WI38 (cell line): Measurements from ENCODE around the gene EN2.

ENCODE experiments used
- H3K4me3 ChIP-seq: 2 replicates; pipeline ENCODE4 v1.5.1; 2011; ENCODE audit warnings: low read depth, mild to moderate bottlenecking, control low read depth, low read length
- CTCF ChIP-seq: IDR thresholded peaks from 2 replicates; pipeline ENCODE4 v1.5.1; 2012; ENCODE audit warnings: low read depth, mild to moderate bottlenecking, control low read depth, low read length

EN2 gene

GRCh38 chr7:155456738-155457543 lies 988 bp upstream of the EN2 start:
- no peak for TF ChIP-seq CTCF
- peak overlapping the region; percentile 35 for H3K4me3 ChIP-seq

- TF ChIP-seq CTCF = no peak
- no peak overlapping the region; the same call in 1 of the 2 replicates for H3K4me3 ChIP-seq
Measured at GRCh38 chr7:155457544-155458110, 302 bp upstream of the EN2 start.

GRCh38 chr7:155458878-155459699 lies 1.2 kb downstream of the EN2 start:
- no peak for TF ChIP-seq CTCF
- H3K4me3 ChIP-seq = no peak overlapping the region

- H3K4me3 ChIP-seq = no peak overlapping the region
- no peak for TF ChIP-seq CTCF
Measured at GRCh38 chr7:155459700-155460461, 2.0 kb downstream of the EN2 start.

- no peak for TF ChIP-seq CTCF
Measured at GRCh38 chr7:155460926-155461613, 3.1 kb downstream of the EN2 start.

GRCh38 chr7:155461631-155462030 lies 3.7 kb downstream of the EN2 start:
- TF ChIP-seq CTCF = no peak
- H3K4me3 ChIP-seq = no peak overlapping the region

More at GRCh38 chr7:155460926-155461613, 3.1 kb downstream of the EN2 start:
- no peak overlapping the region for H3K4me3 ChIP-seq
